Measurements from ENCODE around the gene DLGAP1. TPM values are rescaled to one million over a fixed set of nuclear protein-coding genes. Genes with fewer than 3 reads are reported as not detected.

The DLGAP1 gene
- total and polyA plus RNA-seq, 2 of the 13 experiments (the other 11 are each of a cell fraction or from before 2014, with no cell fraction given): 0.01 TPM; not detected in 1

DNA sequence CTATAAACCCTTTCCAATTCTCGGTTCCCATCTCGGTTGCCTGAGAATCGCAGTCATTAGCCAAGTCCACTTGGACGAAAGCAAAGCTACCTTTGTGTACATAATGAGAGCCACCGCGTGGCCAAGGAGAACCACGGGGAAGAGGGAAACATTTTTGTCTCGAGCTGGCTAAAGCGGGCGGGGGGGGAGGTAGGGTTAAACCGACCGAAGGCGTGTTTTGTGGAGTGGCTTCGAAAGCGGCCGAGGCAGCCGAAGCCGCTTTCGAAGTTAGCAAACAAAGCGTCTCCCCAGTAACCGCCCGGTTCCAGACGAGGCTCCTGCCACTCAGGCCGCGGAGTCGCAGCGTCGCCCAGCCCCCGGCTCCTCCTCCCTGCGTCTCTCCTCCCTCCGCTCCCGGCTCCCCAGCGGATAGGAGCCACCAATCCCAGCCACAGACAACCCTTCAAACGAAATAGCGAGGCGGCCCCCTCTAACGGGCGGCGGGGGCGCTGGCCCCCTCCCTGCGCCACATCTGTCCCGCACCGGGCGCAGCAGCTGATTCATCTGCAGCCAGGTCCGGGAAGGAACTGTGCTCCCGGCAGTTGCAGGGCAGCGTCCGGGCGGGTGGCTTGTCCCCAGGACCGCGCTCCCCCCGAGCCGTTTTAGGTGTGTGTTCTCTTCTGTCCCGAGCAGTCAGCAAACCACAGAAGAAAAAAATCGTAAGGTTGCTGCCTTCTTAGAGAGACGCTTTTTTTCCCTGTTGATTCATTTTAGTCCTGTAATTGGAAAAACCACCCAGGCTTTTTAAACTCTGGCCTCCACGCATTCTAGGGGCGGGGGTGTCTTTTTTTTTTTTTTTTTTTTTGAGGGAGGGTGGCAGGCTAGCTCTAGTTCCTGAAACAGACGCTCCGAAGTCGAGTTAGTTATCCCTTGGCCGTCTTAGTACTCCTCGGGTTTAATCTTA is 1006.9 kb downstream of the DLGAP1 start (continued):
- TF ChIP-seq, protein P1, sequence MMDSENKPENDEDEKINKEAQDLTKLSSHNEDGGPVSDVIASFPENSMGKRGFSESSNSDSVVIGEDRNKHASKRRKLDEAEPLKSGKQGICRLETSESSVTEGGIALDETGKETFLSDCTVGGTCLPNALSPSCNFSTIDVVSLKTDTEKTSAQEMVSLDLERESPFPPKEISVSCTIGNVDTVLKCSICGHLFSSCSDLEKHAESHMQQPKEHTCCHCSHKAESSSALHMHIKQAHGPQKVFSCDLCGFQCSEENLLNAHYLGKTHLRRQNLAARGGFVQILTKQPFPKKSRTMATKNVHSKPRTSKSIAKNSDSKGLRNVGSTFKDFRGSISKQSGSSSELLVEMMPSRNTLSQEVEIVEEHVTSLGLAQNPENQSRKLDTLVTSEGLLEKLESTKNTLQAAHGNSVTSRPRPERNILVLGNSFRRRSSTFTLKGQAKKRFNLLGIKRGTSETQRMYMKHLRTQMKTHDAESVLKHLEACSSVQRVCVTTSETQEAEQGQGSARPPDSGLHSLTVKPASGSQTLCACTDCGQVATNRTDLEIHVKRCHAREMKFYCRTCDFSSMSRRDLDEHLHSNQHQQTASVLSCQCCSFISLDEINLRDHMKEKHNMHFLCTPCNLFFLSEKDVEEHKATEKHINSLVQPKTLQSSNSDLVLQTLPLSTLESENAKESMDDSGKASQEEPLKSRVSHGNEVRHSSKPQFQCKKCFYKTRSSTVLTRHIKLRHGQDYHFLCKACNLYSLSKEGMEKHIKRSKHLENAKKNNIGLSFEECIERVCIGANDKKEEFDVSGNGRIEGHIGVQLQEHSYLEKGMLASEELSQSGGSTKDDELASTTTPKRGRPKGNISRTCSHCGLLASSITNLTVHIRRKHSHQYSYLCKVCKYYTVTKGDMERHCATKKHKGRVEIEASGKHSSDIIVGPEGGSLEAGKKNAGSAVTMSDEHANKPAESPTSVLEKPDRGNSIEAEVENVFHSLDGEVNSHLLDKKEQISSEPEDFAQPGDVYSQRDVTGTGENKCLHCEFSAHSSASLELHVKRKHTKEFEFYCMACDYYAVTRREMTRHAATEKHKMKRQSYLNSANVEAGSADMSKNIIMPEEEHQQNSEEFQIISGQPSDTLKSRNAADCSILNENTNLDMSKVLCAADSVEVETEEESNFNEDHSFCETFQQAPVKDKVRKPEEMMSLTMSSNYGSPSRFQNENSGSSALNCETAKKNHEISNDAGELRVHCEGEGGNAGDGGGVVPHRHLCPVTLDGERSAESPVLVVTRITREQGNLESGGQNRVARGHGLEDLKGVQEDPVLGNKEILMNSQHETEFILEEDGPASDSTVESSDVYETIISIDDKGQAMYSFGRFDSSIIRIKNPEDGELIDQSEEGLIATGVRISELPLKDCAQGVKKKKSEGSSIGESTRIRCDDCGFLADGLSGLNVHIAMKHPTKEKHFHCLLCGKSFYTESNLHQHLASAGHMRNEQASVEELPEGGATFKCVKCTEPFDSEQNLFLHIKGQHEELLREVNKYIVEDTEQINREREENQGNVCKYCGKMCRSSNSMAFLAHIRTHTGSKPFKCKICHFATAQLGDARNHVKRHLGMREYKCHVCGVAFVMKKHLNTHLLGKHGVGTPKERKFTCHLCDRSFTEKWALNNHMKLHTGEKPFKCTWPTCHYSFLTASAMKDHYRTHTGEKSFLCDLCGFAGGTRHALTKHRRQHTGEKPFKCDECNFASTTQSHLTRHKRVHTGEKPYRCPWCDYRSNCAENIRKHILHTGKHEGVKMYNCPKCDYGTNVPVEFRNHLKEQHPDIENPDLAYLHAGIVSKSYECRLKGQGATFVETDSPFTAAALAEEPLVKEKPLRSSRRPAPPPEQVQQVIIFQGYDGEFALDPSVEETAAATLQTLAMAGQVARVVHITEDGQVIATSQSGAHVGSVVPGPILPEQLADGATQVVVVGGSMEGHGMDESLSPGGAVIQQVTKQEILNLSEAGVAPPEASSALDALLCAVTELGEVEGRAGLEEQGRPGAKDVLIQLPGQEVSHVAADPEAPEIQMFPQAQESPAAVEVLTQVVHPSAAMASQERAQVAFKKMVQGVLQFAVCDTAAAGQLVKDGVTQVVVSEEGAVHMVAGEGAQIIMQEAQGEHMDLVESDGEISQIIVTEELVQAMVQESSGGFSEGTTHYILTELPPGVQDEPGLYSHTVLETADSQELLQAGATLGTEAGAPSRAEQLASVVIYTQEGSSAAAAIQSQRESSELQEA (CRISPR knock-in tag; IDR thresholded peaks at IDR 0.05; ENCODE audit: not compliant biosample characterization): peak; percentile 43
- TF ChIP-seq ZNF333 (CRISPR knock-in tag; IDR thresholded peaks at IDR 0.05; ENCODE audit: borderline replicate concordance) (peak; percentile 73; the same call in 1 of the 2 replicates), MLLT10 (CRISPR knock-in tag; IDR thresholded peaks at IDR 0.05) (no peak), ESRRA (CRISPR knock-in tag; IDR thresholded peaks at IDR 0.05; ENCODE audit: low read depth) (no peak), ZNF616 (CRISPR knock-in tag; IDR thresholded peaks at IDR 0.05; ENCODE audit: low read depth) (no peak), POGZ (CRISPR knock-in tag; IDR thresholded peaks at IDR 0.05) (peak; percentile 94), ZNF75D (CRISPR knock-in tag; IDR thresholded peaks at IDR 0.05; ENCODE audit: borderline replicate concordance) (no peak), REXO4 (CRISPR knock-in tag; IDR thresholded peaks at IDR 0.05; ENCODE audit: borderline replicate concordance) (no peak), ZSCAN21 (CRISPR knock-in tag; IDR thresholded peaks at IDR 0.05; ENCODE audit: borderline replicate concordance) (0 out of 2 replicates have a peak, but pooled peaks have one; percentile 39), ZNF547 (CRISPR knock-in tag; IDR thresholded peaks at IDR 0.05) (peak; percentile 24; the same call in 1 of the 2 replicates)
- TF ChIP-seq, protein P2, sequence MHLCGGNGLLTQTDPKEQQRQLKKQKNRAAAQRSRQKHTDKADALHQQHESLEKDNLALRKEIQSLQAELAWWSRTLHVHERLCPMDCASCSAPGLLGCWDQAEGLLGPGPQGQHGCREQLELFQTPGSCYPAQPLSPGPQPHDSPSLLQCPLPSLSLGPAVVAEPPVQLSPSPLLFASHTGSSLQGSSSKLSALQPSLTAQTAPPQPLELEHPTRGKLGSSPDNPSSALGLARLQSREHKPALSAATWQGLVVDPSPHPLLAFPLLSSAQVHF (CRISPR knock-in tag; IDR thresholded peaks at IDR 0.05): peak; percentile 79; the same call in 1 of the 2 replicates
- TF ChIP-seq, protein P3, sequence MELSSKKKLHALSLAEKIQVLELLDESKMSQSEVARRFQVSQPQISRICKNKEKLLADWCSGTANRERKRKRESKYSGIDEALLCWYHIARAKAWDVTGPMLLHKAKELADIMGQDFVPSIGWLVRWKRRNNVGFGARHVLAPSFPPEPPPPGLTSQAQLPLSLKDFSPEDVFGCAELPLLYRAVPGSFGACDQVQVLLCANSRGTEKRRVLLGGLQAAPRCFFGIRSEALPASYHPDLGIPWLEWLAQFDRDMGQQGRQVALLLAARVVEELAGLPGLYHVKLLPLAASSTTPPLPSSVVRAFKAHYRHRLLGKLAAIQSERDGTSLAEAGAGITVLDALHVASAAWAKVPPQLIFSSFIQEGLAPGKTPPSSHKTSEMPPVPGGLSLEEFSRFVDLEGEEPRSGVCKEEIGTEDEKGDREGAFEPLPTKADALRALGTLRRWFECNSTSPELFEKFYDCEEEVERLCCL (CRISPR knock-in tag; IDR thresholded peaks at IDR 0.05; ENCODE audit: borderline replicate concordance): no peak
- TF ChIP-seq, protein P4, sequence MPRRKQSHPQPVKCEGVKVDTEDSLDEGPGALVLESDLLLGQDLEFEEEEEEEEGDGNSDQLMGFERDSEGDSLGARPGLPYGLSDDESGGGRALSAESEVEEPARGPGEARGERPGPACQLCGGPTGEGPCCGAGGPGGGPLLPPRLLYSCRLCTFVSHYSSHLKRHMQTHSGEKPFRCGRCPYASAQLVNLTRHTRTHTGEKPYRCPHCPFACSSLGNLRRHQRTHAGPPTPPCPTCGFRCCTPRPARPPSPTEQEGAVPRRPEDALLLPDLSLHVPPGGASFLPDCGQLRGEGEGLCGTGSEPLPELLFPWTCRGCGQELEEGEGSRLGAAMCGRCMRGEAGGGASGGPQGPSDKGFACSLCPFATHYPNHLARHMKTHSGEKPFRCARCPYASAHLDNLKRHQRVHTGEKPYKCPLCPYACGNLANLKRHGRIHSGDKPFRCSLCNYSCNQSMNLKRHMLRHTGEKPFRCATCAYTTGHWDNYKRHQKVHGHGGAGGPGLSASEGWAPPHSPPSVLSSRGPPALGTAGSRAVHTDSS (CRISPR knock-in tag; conservative IDR thresholded peaks at IDR 0.05): no peak
- TF ChIP-seq, protein P5, sequence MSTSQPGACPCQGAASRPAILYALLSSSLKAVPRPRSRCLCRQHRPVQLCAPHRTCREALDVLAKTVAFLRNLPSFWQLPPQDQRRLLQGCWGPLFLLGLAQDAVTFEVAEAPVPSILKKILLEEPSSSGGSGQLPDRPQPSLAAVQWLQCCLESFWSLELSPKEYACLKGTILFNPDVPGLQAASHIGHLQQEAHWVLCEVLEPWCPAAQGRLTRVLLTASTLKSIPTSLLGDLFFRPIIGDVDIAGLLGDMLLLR (CRISPR knock-in tag; IDR thresholded peaks at IDR 0.05): peak; percentile 49; the same call in 1 of the 2 replicates

Measured in HepG2 (cell line).